HepG2 (cell line): ENCODE measurements around the gene EPN3. TPM values are rescaled to one million over a fixed set of nuclear protein-coding genes. Genes with fewer than 3 reads are reported as not detected.

ENCODE experiments used
- ARID4A ChIP-seq: sonication (generic); formaldehyde crosslinking; IDR thresholded peaks from 2 replicates; pipeline ENCODE4 v1.5.0; 2020; ENCODE audit warnings: mild to moderate bottlenecking, missing genetic modification reagents, borderline replicate concordance
- HMG20A ChIP-seq: IDR thresholded peaks from 2 replicates; pipeline ENCODE4 v1.6.1; 2016; ENCODE audit warnings: borderline replicate concordance
- HNF1A ChIP-seq, 2 experiments: sonication (generic) in 1 of 2; formaldehyde crosslinking in 1 of 2; IDR thresholded peaks; 2 replicates each; pipeline versions ENCODE4 v1.4.0 to v1.6.1; 2016 to 2020; ENCODE audit warnings: borderline replicate concordance in 1 of 2, low read depth in 1 of 2, mild to moderate bottlenecking in 1 of 2, missing genetic modification reagents in 1 of 2
- NR2F1 ChIP-seq, 2 experiments: fragments of 450-650 bp in 1 of 2; formaldehyde crosslinking in 1 of 2; IDR thresholded peaks; 2 replicates each; pipeline versions ENCODE4 v1.5.0 to v1.6.1; 2016 to 2020; ENCODE audit warnings: mild to moderate bottlenecking in 1 of 2, missing compliant biosample characterization in 1 of 2, missing genetic modification reagents in 1 of 2, moderate library complexity in 1 of 2
- PHF21A ChIP-seq: sonication (generic); formaldehyde crosslinking; IDR thresholded peaks from 2 replicates; pipeline ENCODE4 v1.5.0; 2020; ENCODE audit warnings: mild to moderate bottlenecking, missing genetic modification reagents
- PRDM10 ChIP-seq: sonication (generic); formaldehyde crosslinking; IDR thresholded peaks from 2 replicates; pipeline ENCODE4 v1.4.0; 2020; ENCODE audit warnings: low read depth, missing genetic modification reagents
- ZBTB33 ChIP-seq: sonication (generic); formaldehyde crosslinking; IDR thresholded peaks from 2 replicates; pipeline ENCODE4 v1.4.0; 2020; ENCODE audit warnings: missing genetic modification reagents
- ZNF260 ChIP-seq: sonication (generic); formaldehyde crosslinking; IDR thresholded peaks from 2 replicates; pipeline ENCODE4 v1.4.0; 2020; ENCODE audit warnings: missing genetic modification reagents, low read depth, mild to moderate bottlenecking, borderline replicate concordance
- ZNF3 ChIP-seq: IDR thresholded peaks from 2 replicates; pipeline ENCODE4 v1.7.0; 2017; ENCODE audit warnings: inconsistent platforms
- ZNF430 ChIP-seq: sonication (generic); formaldehyde crosslinking; IDR thresholded peaks from 2 replicates; pipeline ENCODE4 v1.9.0; 2021; ENCODE audit warnings: mild to moderate bottlenecking, missing genetic modification reagents
- ZZZ3 ChIP-seq: sonication (generic); formaldehyde crosslinking; IDR thresholded peaks from 2 replicates; pipeline ENCODE4 v1.4.0; 2020; ENCODE audit warnings: missing genetic modification reagents, mild to moderate bottlenecking, borderline replicate concordance
- polyA plus RNA-seq, 8 experiments: library from polyadenylated mRNA; depleted of rRNA in 3 of 8; stranded (reverse) in 7 of 8; unstranded in 1 of 8; fragments of >200 nt; fragmentation: Illumina TruSeq in 4 of 8; extraction: Trizol in 4 of 8; gene quantifications; 2 replicates each; pipeline versions ENCODE4 v1.2.1 to v1.2.3, GENCODE V29; 2011 to 2016; ENCODE audit warnings: low read depth in 4 of 8, missing spikeins in 1 of 8, mixed read lengths in 1 of 8; ENCODE audit not compliant: insufficient read depth in 1 of 8
- total RNA-seq, 5 experiments: library from RNA; depleted of rRNA; stranded (reverse); fragments of >200 nt; fragmentation: Illumina TruSeq; extraction: Trizol; gene quantifications; 2 replicates each; pipeline ENCODE4 v1.2.3, GENCODE V29; 2016; ENCODE audit warnings: low read depth in 1 of 5

EPN3 gene
- total and polyA plus RNA-seq, 2 of the 13 experiments (the other 11 are each of a cell fraction or from before 2014, with no cell fraction given), result 0.11 to 0.95 TPM

- TF ChIP-seq ZBTB33 (peak; percentile 35), PRDM10 (CRISPR knock-in tag) (peak; percentile 91; the same call in 1 of the 2 replicates), ZNF3 (CRISPR knock-in tag) (peak; percentile 35; the same call in 1 of the 2 replicates), HNF1A (IDR thresholded peaks at IDR 0.05; ENCODE audit: low read depth) (no peak), HNF1A (CRISPR knock-in tag; IDR thresholded peaks at IDR 0.05; ENCODE audit: borderline replicate concordance) (0 out of 2 replicates have a peak, but pooled peaks have one; percentile 0), HMG20A (CRISPR knock-in tag) (peak; percentile 72; the same call in 1 of the 2 replicates), ARID4A (CRISPR knock-in tag) (peak; percentile 65), ZNF430 (CRISPR knock-in tag) (peak; percentile 77; the same call in 1 of the 2 replicates), ZZZ3 (CRISPR knock-in tag) (no peak), PHF21A (CRISPR knock-in tag) (peak; percentile 97), NR2F1 (CRISPR knock-in tag; IDR thresholded peaks at IDR 0.05) (no peak), ZNF260 (CRISPR knock-in tag) (no peak)
Measured at GRCh38 chr17:50542795-50543774, 10.6 kb downstream of the EPN3 start (continued).
